H9 (cell line): Measurements from ENCODE around the gene CDK14. TPM values are rescaled to one million over a fixed set of nuclear protein-coding genes. Genes with fewer than 3 reads are reported as not detected.

Experiments used
- DNase-seq: peaks from one replicate; pipeline ENCODE4 v3.0.0-alpha.2; 2017
- H2AFZ ChIP-seq: one replicate; pipeline ENCODE4 v1.6.1; 2013; ENCODE audit warnings: mild to moderate bottlenecking, low read length, control low read depth, moderate library complexity
- H2AK5ac ChIP-seq: 2 replicates; pipeline ENCODE4 v1.6.1; 2013; ENCODE audit warnings: low read length, control low read depth, mixed read lengths; ENCODE audit not compliant: insufficient read length
- H2BK120ac ChIP-seq: one replicate; pipeline ENCODE4 v1.6.1; 2013; ENCODE audit warnings: low read depth, mild to moderate bottlenecking, low read length, control low read depth, inconsistent platforms; ENCODE audit not compliant: poor library complexity, severe bottlenecking
- H2BK12ac ChIP-seq: 2 replicates; pipeline ENCODE4 v1.6.1; 2013; ENCODE audit warnings: low read length, control low read depth, mixed read lengths, low read depth; ENCODE audit not compliant: insufficient read length
- H2BK15ac ChIP-seq: 2 replicates; pipeline ENCODE4 v1.6.1; 2013; ENCODE audit warnings: low read depth, low read length, control low read depth
- H2BK20ac ChIP-seq: one replicate; pipeline ENCODE4 v1.6.1; 2013; ENCODE audit warnings: low read depth, mild to moderate bottlenecking, low read length, control low read depth, inconsistent platforms; ENCODE audit not compliant: poor library complexity, severe bottlenecking
- H2BK5ac ChIP-seq: 2 replicates; pipeline ENCODE4 v1.6.1; 2013; ENCODE audit warnings: low read length, control low read depth, mixed read lengths; ENCODE audit not compliant: insufficient read length
- H3K14ac ChIP-seq: 2 replicates; pipeline ENCODE4 v1.6.1; 2013; ENCODE audit warnings: low read length, control low read depth; ENCODE audit not compliant: insufficient read depth
- H3K18ac ChIP-seq: 2 replicates; pipeline ENCODE4 v1.6.1; 2013; ENCODE audit warnings: low read depth, mild to moderate bottlenecking, mixed read lengths, low read length, control low read depth; ENCODE audit not compliant: insufficient read length
- H3K23ac ChIP-seq: 2 replicates; pipeline ENCODE4 v1.6.1; 2013; ENCODE audit warnings: low read length, control low read depth, mixed read lengths, low read depth; ENCODE audit not compliant: insufficient read length
- H3K23me2 ChIP-seq: 2 replicates; pipeline ENCODE4 v1.6.1; 2013; ENCODE audit warnings: low read depth, mild to moderate bottlenecking, mixed read lengths, low read length, control low read depth; ENCODE audit not compliant: insufficient read length, poor library complexity, severe bottlenecking
- H3K27ac ChIP-seq: 2 replicates; pipeline ENCODE4 v1.5.1; 2013; ENCODE audit warnings: low read length, control low read depth, mixed read lengths, low read depth; ENCODE audit not compliant: insufficient read length
- H3K27me3 ChIP-seq: 2 replicates; pipeline ENCODE4 v1.6.1; 2013; ENCODE audit warnings: low read length, control low read depth, inconsistent platforms; ENCODE audit not compliant: insufficient read depth
- H3K4ac ChIP-seq: 2 replicates; pipeline ENCODE4 v1.6.1; 2013; ENCODE audit warnings: low read depth, mild to moderate bottlenecking, control low read depth, inconsistent platforms, low read length, moderate library complexity
- H3K4me1 ChIP-seq: 2 replicates; pipeline ENCODE4 v1.6.1; 2013; ENCODE audit warnings: low read length, control low read depth, inconsistent platforms; ENCODE audit not compliant: insufficient read depth
- H3K4me2 ChIP-seq: 2 replicates; pipeline ENCODE4 v1.6.1; 2013; ENCODE audit warnings: low read length, control low read depth, mixed read lengths; ENCODE audit not compliant: insufficient read length, insufficient read depth
- H3K56ac ChIP-seq: 2 replicates; pipeline ENCODE4 v1.6.1; 2013; ENCODE audit warnings: low read depth, mild to moderate bottlenecking, mixed read lengths, low read length, control low read depth; ENCODE audit not compliant: insufficient read length
- H3K79me1 ChIP-seq: 2 replicates; pipeline ENCODE4 v1.6.1; 2013; ENCODE audit warnings: low read depth, mild to moderate bottlenecking, moderate library complexity, low read length, control low read depth, inconsistent platforms; ENCODE audit not compliant: insufficient read depth, poor library complexity, severe bottlenecking
- H3K79me2 ChIP-seq: 2 replicates; pipeline ENCODE4 v1.6.1; 2013; ENCODE audit warnings: low read length, control low read depth, inconsistent platforms; ENCODE audit not compliant: insufficient read depth
- H3K9ac ChIP-seq: 2 replicates; pipeline ENCODE4 v1.6.1; 2013; ENCODE audit warnings: low read length, control low read depth, mixed read lengths; ENCODE audit not compliant: insufficient read length; ENCODE audit errors: extremely low read depth
- H3K9me3 ChIP-seq: one replicate; pipeline ENCODE4 v1.6.1; 2013; ENCODE audit warnings: low read depth, low read length, inconsistent platforms; ENCODE audit not compliant: control insufficient read depth
- H3T11ph ChIP-seq: one replicate; pipeline ENCODE4 v1.6.1; 2013; ENCODE audit warnings: mild to moderate bottlenecking, low read length, control low read depth, inconsistent platforms
- H4K20me1 ChIP-seq: one replicate; pipeline ENCODE4 v1.6.1; 2013; ENCODE audit not compliant: control insufficient read depth, insufficient read length, insufficient read depth
- H4K5ac ChIP-seq: 2 replicates; pipeline ENCODE4 v1.6.1; 2013; ENCODE audit warnings: low read depth, mild to moderate bottlenecking, mixed read lengths, low read length, control low read depth; ENCODE audit not compliant: insufficient read length
- H4K8ac ChIP-seq: replicated peaks from 2 replicates; pipeline ENCODE4 v1.6.1; 2013; ENCODE audit warnings: low read length, control low read depth, mixed read lengths, low read depth; ENCODE audit not compliant: insufficient read length
- H4K91ac ChIP-seq: 2 replicates; pipeline ENCODE4 v1.6.1; 2013; ENCODE audit warnings: low read depth, mild to moderate bottlenecking, moderate library complexity, mixed read lengths, low read length, control low read depth; ENCODE audit not compliant: insufficient read length
- H3K27ac Mint-ChIP-seq, 3 experiments: 2 replicates in 2 of 3; 3 replicates in 1 of 3; pipeline ENCODE4 v1.8.0; 2020 to 2021; ENCODE audit warnings: mixed read lengths in 3 of 3, mild to moderate bottlenecking in 1 of 3, moderate library complexity in 1 of 3
- H3K27me3 Mint-ChIP-seq: 2 replicates; pipeline ENCODE4 v1.8.0; 2021; ENCODE audit warnings: low read depth, mild to moderate bottlenecking, moderate library complexity, mixed read lengths
- H3K36me3 Mint-ChIP-seq, 3 experiments: 2 replicates in 2 of 3; 3 replicates in 1 of 3; pipeline ENCODE4 v1.8.0; 2020 to 2021; ENCODE audit warnings: low read depth in 3 of 3, mixed read lengths in 3 of 3; ENCODE audit not compliant: insufficient read depth in 1 of 3
- H3K4me1 Mint-ChIP-seq, 2 experiments: 2 replicates each; pipeline ENCODE4 v1.8.0; 2020; ENCODE audit warnings: mixed read lengths in 2 of 2
- H3K4me3 Mint-ChIP-seq, 2 experiments: 2 replicates in 1 of 2; 3 replicates in 1 of 2; pipeline ENCODE4 v1.8.0; 2020 to 2021; ENCODE audit warnings: mild to moderate bottlenecking in 2 of 2, mixed read lengths in 2 of 2, moderate library complexity in 1 of 2
- H3K9me3 Mint-ChIP-seq, 2 experiments: 2 replicates in 1 of 2; 3 replicates in 1 of 2; pipeline ENCODE4 v1.8.0; 2020; ENCODE audit warnings: mild to moderate bottlenecking in 2 of 2, mixed read lengths in 2 of 2, moderate library complexity in 1 of 2
- WGBS: extraction: QIAGEN DNeasy Blood & Tissue Kit; methylation state at CpG from one replicate; pipeline ENCODE4 v1.1.7; 2013; ENCODE audit warnings: missing lambda C conversion rate, low lambda C conversion rate, mixed read lengths; ENCODE audit not compliant: insufficient read length; ENCODE audit errors: extremely low coverage; 5-methylcytosine and 5-hydroxymethylcytosine counted together
- total RNA-seq: library from RNA; stranded (reverse); gene quantifications from 2 replicates; pipeline ENCODE4 v1.2.1, GENCODE V29; 2021
- TF ChIP-seq, protein P1 (sequence below): fragments of 200-600 bp; sonication (generic); conservative IDR thresholded peaks from 3 replicates; pipeline ENCODE4 v1.8.0; 2021; ENCODE audit warnings: antibody characterized with exemption, mild to moderate bottlenecking

The CDK14 gene
- total RNA-seq, 1 experiment from 2014 or later, result 23.9 TPM

DNA sequence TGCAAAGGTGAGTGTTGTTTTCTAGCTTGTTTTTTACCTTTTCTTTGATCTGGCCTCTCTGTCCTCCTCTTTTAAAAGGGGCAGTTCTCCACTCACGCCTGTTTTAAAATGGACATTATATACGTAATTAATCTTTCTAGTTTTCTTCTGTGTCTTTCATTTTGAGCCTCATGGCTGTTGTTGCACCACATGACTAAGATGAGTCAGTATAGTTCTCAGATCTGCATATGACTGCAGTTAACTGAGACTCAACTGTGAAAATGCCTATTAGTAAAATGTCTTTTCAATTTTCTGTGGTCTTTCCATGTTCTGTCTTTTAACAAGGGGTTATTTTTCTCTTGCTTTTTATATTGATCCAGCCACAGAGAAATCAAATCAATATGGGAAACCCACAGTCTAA lies 296.1 kb downstream of the CDK14 start:
- H3K9ac ChIP-seq, result no peak overlapping the region
- no peaks in the 10 kb centered on the region for H3K36me3 Mint-ChIP-seq
- H3K27me3 ChIP-seq, result no peaks in the 10 kb centered on the region
- no peak overlapping the region for H4K8ac ChIP-seq
- no peak overlapping the region for H2BK12ac ChIP-seq
- H2BK5ac ChIP-seq, result no peak overlapping the region
- no peaks in the 10 kb centered on the region for H3K79me2 ChIP-seq
- no peak overlapping the region for H2AFZ ChIP-seq
- H3T11ph ChIP-seq, result no peak overlapping the region
- H3K27ac Mint-ChIP-seq, result 0 out of 7 replicates have a peak overlapping the region, but pooled peaks of 1 of the 3 experiments have one; percentile 46
- peaks cover 9 to 13% of the 10 kb centered on the region in 2 experiments for H3K4me1 Mint-ChIP-seq
- H4K91ac ChIP-seq, result no peak overlapping the region
- H3K18ac ChIP-seq, result no peak overlapping the region
- H2AK5ac ChIP-seq, result no peak overlapping the region
- TF ChIP-seq, protein P1, sequence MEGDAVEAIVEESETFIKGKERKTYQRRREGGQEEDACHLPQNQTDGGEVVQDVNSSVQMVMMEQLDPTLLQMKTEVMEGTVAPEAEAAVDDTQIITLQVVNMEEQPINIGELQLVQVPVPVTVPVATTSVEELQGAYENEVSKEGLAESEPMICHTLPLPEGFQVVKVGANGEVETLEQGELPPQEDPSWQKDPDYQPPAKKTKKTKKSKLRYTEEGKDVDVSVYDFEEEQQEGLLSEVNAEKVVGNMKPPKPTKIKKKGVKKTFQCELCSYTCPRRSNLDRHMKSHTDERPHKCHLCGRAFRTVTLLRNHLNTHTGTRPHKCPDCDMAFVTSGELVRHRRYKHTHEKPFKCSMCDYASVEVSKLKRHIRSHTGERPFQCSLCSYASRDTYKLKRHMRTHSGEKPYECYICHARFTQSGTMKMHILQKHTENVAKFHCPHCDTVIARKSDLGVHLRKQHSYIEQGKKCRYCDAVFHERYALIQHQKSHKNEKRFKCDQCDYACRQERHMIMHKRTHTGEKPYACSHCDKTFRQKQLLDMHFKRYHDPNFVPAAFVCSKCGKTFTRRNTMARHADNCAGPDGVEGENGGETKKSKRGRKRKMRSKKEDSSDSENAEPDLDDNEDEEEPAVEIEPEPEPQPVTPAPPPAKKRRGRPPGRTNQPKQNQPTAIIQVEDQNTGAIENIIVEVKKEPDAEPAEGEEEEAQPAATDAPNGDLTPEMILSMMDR, result no peak
- H3K23me2 ChIP-seq, result no peaks in the 10 kb centered on the region
- no peak overlapping the region for H3K4ac ChIP-seq
- H3K4me3 Mint-ChIP-seq, result no peak overlapping the region
- no peaks in the 10 kb centered on the region for H3K79me1 ChIP-seq
- H3K56ac ChIP-seq, result no peak overlapping the region
- H3K9me3 ChIP-seq, result no peaks in the 10 kb centered on the region
- no peak overlapping the region for H2BK15ac ChIP-seq
- H3K9me3 Mint-ChIP-seq, result no peaks in the 10 kb centered on the region
- no peak overlapping the region for H3K27ac ChIP-seq
- H3K4me1 ChIP-seq, result no peaks in the 10 kb centered on the region; the same call in 1 of the 2 replicates
- H3K27me3 Mint-ChIP-seq, result no peaks in the 10 kb centered on the region
- H2BK20ac ChIP-seq, result no peak overlapping the region
- H4K5ac ChIP-seq, result no peak overlapping the region
- no peak overlapping the region for H3K4me2 ChIP-seq
- no peak for DNase-seq
- H3K23ac ChIP-seq, result no peak overlapping the region
- H3K14ac ChIP-seq, result no peak overlapping the region
- no CpG with 5 or more reads among the region's 2 CpGs for whole genome bisulfite sequencing
- no peaks in the 10 kb centered on the region for H4K20me1 ChIP-seq
- no peak overlapping the region for H2BK120ac ChIP-seq
